H9 (cell line): Measurements from ENCODE around the gene ARHGAP26. TPM values are rescaled to one million over a fixed set of nuclear protein-coding genes. Genes with fewer than 3 reads are reported as not detected.

Source experiments
- DNase-seq: peaks from one replicate; pipeline ENCODE4 v3.0.0-alpha.2; 2017
- H2AFZ ChIP-seq: one replicate; pipeline ENCODE4 v1.6.1; 2013; ENCODE audit warnings: mild to moderate bottlenecking, low read length, control low read depth, moderate library complexity
- H2AK5ac ChIP-seq: 2 replicates; pipeline ENCODE4 v1.6.1; 2013; ENCODE audit warnings: low read length, control low read depth, mixed read lengths; ENCODE audit not compliant: insufficient read length
- H2BK120ac ChIP-seq: one replicate; pipeline ENCODE4 v1.6.1; 2013; ENCODE audit warnings: low read depth, mild to moderate bottlenecking, low read length, control low read depth, inconsistent platforms; ENCODE audit not compliant: poor library complexity, severe bottlenecking
- H2BK12ac ChIP-seq: 2 replicates; pipeline ENCODE4 v1.6.1; 2013; ENCODE audit warnings: low read length, control low read depth, mixed read lengths, low read depth; ENCODE audit not compliant: insufficient read length
- H2BK15ac ChIP-seq: 2 replicates; pipeline ENCODE4 v1.6.1; 2013; ENCODE audit warnings: low read depth, low read length, control low read depth
- H2BK20ac ChIP-seq: one replicate; pipeline ENCODE4 v1.6.1; 2013; ENCODE audit warnings: low read depth, mild to moderate bottlenecking, low read length, control low read depth, inconsistent platforms; ENCODE audit not compliant: poor library complexity, severe bottlenecking
- H2BK5ac ChIP-seq: 2 replicates; pipeline ENCODE4 v1.6.1; 2013; ENCODE audit warnings: low read length, control low read depth, mixed read lengths; ENCODE audit not compliant: insufficient read length
- H3K14ac ChIP-seq: 2 replicates; pipeline ENCODE4 v1.6.1; 2013; ENCODE audit warnings: low read length, control low read depth; ENCODE audit not compliant: insufficient read depth
- H3K18ac ChIP-seq: 2 replicates; pipeline ENCODE4 v1.6.1; 2013; ENCODE audit warnings: low read depth, mild to moderate bottlenecking, mixed read lengths, low read length, control low read depth; ENCODE audit not compliant: insufficient read length
- H3K23ac ChIP-seq: 2 replicates; pipeline ENCODE4 v1.6.1; 2013; ENCODE audit warnings: low read length, control low read depth, mixed read lengths, low read depth; ENCODE audit not compliant: insufficient read length
- H3K23me2 ChIP-seq: 2 replicates; pipeline ENCODE4 v1.6.1; 2013; ENCODE audit warnings: low read depth, mild to moderate bottlenecking, mixed read lengths, low read length, control low read depth; ENCODE audit not compliant: insufficient read length, poor library complexity, severe bottlenecking
- H3K27ac ChIP-seq: 2 replicates; pipeline ENCODE4 v1.5.1; 2013; ENCODE audit warnings: low read length, control low read depth, mixed read lengths, low read depth; ENCODE audit not compliant: insufficient read length
- H3K27me3 ChIP-seq: 2 replicates; pipeline ENCODE4 v1.6.1; 2013; ENCODE audit warnings: low read length, control low read depth, inconsistent platforms; ENCODE audit not compliant: insufficient read depth
- H3K4ac ChIP-seq: 2 replicates; pipeline ENCODE4 v1.6.1; 2013; ENCODE audit warnings: low read depth, mild to moderate bottlenecking, control low read depth, inconsistent platforms, low read length, moderate library complexity
- H3K4me1 ChIP-seq: 2 replicates; pipeline ENCODE4 v1.6.1; 2013; ENCODE audit warnings: low read length, control low read depth, inconsistent platforms; ENCODE audit not compliant: insufficient read depth
- H3K4me2 ChIP-seq: 2 replicates; pipeline ENCODE4 v1.6.1; 2013; ENCODE audit warnings: low read length, control low read depth, mixed read lengths; ENCODE audit not compliant: insufficient read length, insufficient read depth
- H3K56ac ChIP-seq: 2 replicates; pipeline ENCODE4 v1.6.1; 2013; ENCODE audit warnings: low read depth, mild to moderate bottlenecking, mixed read lengths, low read length, control low read depth; ENCODE audit not compliant: insufficient read length
- H3K79me1 ChIP-seq: 2 replicates; pipeline ENCODE4 v1.6.1; 2013; ENCODE audit warnings: low read depth, mild to moderate bottlenecking, moderate library complexity, low read length, control low read depth, inconsistent platforms; ENCODE audit not compliant: insufficient read depth, poor library complexity, severe bottlenecking
- H3K79me2 ChIP-seq: 2 replicates; pipeline ENCODE4 v1.6.1; 2013; ENCODE audit warnings: low read length, control low read depth, inconsistent platforms; ENCODE audit not compliant: insufficient read depth
- H3K9ac ChIP-seq: 2 replicates; pipeline ENCODE4 v1.6.1; 2013; ENCODE audit warnings: low read length, control low read depth, mixed read lengths; ENCODE audit not compliant: insufficient read length; ENCODE audit errors: extremely low read depth
- H3K9me3 ChIP-seq: one replicate; pipeline ENCODE4 v1.6.1; 2013; ENCODE audit warnings: low read depth, low read length, inconsistent platforms; ENCODE audit not compliant: control insufficient read depth
- H3T11ph ChIP-seq: one replicate; pipeline ENCODE4 v1.6.1; 2013; ENCODE audit warnings: mild to moderate bottlenecking, low read length, control low read depth, inconsistent platforms
- H4K20me1 ChIP-seq: one replicate; pipeline ENCODE4 v1.6.1; 2013; ENCODE audit not compliant: control insufficient read depth, insufficient read length, insufficient read depth
- H4K5ac ChIP-seq: 2 replicates; pipeline ENCODE4 v1.6.1; 2013; ENCODE audit warnings: low read depth, mild to moderate bottlenecking, mixed read lengths, low read length, control low read depth; ENCODE audit not compliant: insufficient read length
- H4K8ac ChIP-seq: replicated peaks from 2 replicates; pipeline ENCODE4 v1.6.1; 2013; ENCODE audit warnings: low read length, control low read depth, mixed read lengths, low read depth; ENCODE audit not compliant: insufficient read length
- H4K91ac ChIP-seq: 2 replicates; pipeline ENCODE4 v1.6.1; 2013; ENCODE audit warnings: low read depth, mild to moderate bottlenecking, moderate library complexity, mixed read lengths, low read length, control low read depth; ENCODE audit not compliant: insufficient read length
- H3K27ac Mint-ChIP-seq, 3 experiments: 2 replicates in 2 of 3; 3 replicates in 1 of 3; pipeline ENCODE4 v1.8.0; 2020 to 2021; ENCODE audit warnings: mixed read lengths in 3 of 3, mild to moderate bottlenecking in 1 of 3, moderate library complexity in 1 of 3
- H3K27me3 Mint-ChIP-seq: 2 replicates; pipeline ENCODE4 v1.8.0; 2021; ENCODE audit warnings: low read depth, mild to moderate bottlenecking, moderate library complexity, mixed read lengths
- H3K36me3 Mint-ChIP-seq, 3 experiments: 2 replicates in 2 of 3; 3 replicates in 1 of 3; pipeline ENCODE4 v1.8.0; 2020 to 2021; ENCODE audit warnings: low read depth in 3 of 3, mixed read lengths in 3 of 3; ENCODE audit not compliant: insufficient read depth in 1 of 3
- H3K4me1 Mint-ChIP-seq, 2 experiments: 2 replicates each; pipeline ENCODE4 v1.8.0; 2020; ENCODE audit warnings: mixed read lengths in 2 of 2
- H3K4me3 Mint-ChIP-seq, 2 experiments: 2 replicates in 1 of 2; 3 replicates in 1 of 2; pipeline ENCODE4 v1.8.0; 2020 to 2021; ENCODE audit warnings: mild to moderate bottlenecking in 2 of 2, mixed read lengths in 2 of 2, moderate library complexity in 1 of 2
- H3K9me3 Mint-ChIP-seq, 2 experiments: 2 replicates in 1 of 2; 3 replicates in 1 of 2; pipeline ENCODE4 v1.8.0; 2020; ENCODE audit warnings: mild to moderate bottlenecking in 2 of 2, mixed read lengths in 2 of 2, moderate library complexity in 1 of 2
- CTCF ChIP-seq: fragments of 200-600 bp; sonication (generic); conservative IDR thresholded peaks from 3 replicates; pipeline ENCODE4 v1.8.0; 2021; ENCODE audit warnings: antibody characterized with exemption, mild to moderate bottlenecking
- whole genome bisulfite sequencing: extraction: QIAGEN DNeasy Blood & Tissue Kit; methylation state at CpG from one replicate; pipeline ENCODE4 v1.1.7; 2013; ENCODE audit warnings: missing lambda C conversion rate, low lambda C conversion rate, mixed read lengths; ENCODE audit not compliant: insufficient read length; ENCODE audit errors: extremely low coverage; 5-methylcytosine and 5-hydroxymethylcytosine counted together
- total RNA-seq: library from RNA; stranded (reverse); gene quantifications from 2 replicates; pipeline ENCODE4 v1.2.1, GENCODE V29; 2021

ARHGAP26 gene
- total RNA-seq, 1 experiment from 2014 or later, result 13.8 TPM

GRCh38 chr5:143017541-143017940, 247.4 kb downstream of the ARHGAP26 start:
- H3K27ac Mint-ChIP-seq, result no peak overlapping the region
- TF ChIP-seq CTCF, result no peak
- no CpG with 5 or more reads among the region's 1 CpG for WGBS

More at GRCh38 chr5:143017541-143017940, 247.4 kb downstream of the ARHGAP26 start:
- Histone ChIP-seq H2BK5ac (no peak overlapping the region), H2AFZ (no peak overlapping the region), H3K79me2 (no peaks in the 10 kb centered on the region), H2BK20ac (no peak overlapping the region), H3K4ac (no peak overlapping the region), H4K91ac (no peak overlapping the region), H3K18ac (no peak overlapping the region), H3K27me3 (no peaks in the 10 kb centered on the region), H3T11ph (no peak overlapping the region), H3K9me3 (no peaks in the 10 kb centered on the region), H2BK120ac (no peak overlapping the region), H3K4me1 (peaks cover 4% of the 10 kb centered on the region), H3K27ac (no peak overlapping the region), H4K8ac (no peak overlapping the region), H4K20me1 (no peaks in the 10 kb centered on the region), H3K9ac (no peak overlapping the region), H3K79me1 (no peaks in the 10 kb centered on the region), H2BK15ac (no peak overlapping the region), H2AK5ac (no peak overlapping the region), H3K56ac (no peak overlapping the region), H3K14ac (no peak overlapping the region), H3K23ac (no peak overlapping the region), H3K4me2 (no peak overlapping the region), H3K23me2 (no peaks in the 10 kb centered on the region), H2BK12ac (no peak overlapping the region), H4K5ac (no peak overlapping the region)
- H3K9me3 Mint-ChIP-seq, result peaks cover 7 to 9% of the 10 kb centered on the region in 2 experiments; a peak in 3 of 5 replicates
- no peaks in the 10 kb centered on the region for H3K27me3 Mint-ChIP-seq
- H3K4me3 Mint-ChIP-seq, result no peak overlapping the region
- peaks cover 2 to 20% (median 14%) of the 10 kb centered on the region in 3 experiments for H3K36me3 Mint-ChIP-seq
- peaks cover 47 to 59% of the 10 kb centered on the region in 2 experiments for H3K4me1 Mint-ChIP-seq
- DNase-seq, result no peak
